Activated CD8-positive, alpha-beta memory T cell treated with anti-CD3 and anti-CD28 coated beads, Interleukin-2, amount 50 U/mL, for 1 hour (primary cell): ENCODE results near the gene TTC39A.

ENCODE experiments used
- DNase-seq: peaks from one replicate; pipeline ENCODE4 v3.0.0-alpha.2; 2020; ENCODE audit errors: extremely low read depth

Gene TTC39A

GRCh38 chr1:51297401-51298321 lies 32.7 kb downstream of the TTC39A start:
- DNase-seq, result no peak

DNA sequence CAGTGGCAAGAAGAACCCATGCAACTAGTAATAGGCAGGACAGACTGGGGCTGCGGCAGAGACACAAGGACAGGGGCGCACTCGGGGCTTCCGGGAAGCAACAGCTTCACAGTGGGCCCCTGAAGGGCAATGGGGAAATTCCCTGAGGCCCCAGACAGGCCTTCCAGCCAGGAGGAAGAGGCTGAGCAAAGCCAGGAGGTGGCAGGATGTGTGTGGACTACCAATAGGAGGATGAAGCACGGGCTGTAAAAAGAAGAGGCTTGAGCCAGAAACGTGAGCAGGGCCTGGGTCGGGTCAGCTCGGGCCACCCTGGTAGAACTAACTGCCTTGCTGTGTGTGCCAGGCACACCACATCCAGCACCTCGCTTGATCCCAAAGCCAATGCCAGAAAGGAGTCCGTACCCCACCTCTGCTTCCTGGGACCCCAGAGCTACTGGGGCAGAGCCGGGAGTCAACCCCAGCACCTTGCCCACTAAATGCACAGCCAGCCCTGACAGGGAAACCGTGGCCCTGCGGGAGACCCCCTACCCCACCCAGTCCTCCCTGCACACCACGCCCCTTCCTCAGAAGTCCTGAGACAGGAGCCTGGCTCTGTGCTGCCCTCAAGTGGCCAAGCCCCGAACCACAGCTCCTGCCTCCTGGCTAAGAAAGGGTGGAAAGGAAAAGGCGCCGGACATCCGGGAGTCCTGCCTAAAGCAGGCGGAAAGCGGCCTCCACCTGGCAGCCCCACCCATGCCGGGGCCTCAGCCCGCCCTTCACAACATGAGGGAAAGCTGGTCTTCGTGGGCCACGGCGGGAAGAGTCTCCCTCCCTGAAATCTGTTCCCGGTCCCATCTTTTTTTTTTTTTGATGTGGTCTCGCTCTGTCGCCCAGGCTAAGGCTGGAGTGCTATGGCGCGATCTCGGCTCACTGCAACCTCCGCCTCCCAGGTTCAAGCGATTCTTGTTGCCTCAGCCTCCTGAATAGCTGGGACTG lies 33.7 kb downstream of the TTC39A start:
- peak; percentile 16 for DNase-seq

DNA sequence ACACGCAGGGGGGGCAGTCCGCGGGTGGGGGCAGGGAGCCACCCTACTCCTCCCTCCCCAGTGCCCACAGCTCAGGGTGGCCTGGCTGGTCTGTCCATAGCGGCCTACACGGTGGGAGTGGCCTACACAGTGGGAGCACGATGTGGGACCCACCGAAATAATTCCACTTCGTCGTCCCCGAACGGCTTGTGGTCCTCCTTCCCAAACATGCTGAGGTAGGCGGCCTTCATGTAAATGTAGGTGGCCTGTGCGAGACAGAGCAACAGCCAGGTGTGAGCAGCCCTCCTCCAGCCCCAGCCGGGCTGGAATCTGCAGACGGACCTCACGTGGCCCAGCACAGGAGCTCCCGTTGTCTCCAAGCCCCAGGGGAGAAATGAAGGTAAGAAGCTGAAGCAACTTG lies 34.4 kb downstream of the TTC39A start:
- DNase-seq, result no peak

GRCh38 chr1:51294566-51295184 lies 35.7 kb downstream of the TTC39A start:
- DNase-seq, result no peak

GRCh38 chr1:51293898-51294515 lies 36.4 kb downstream of the TTC39A start:
- no peak for DNase-seq

DNA sequence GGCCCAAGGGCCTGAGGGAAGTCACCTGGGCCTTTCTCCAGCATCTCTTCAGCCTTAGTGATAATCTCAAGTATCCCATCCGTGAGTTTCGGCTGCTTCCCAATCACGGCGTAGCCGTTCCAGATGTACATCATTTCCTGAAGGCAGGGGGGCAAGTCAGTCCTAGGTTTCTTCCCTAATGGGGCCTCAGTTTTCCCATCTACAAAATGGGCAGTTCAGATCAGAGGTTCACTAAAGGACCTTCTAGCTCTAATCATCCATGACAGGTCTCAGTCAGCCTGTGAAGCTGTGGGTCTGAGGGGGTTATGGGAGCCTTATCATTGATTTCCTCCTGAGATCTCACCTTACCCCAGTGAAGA lies 39.9 kb downstream of the TTC39A start:
- no peak for DNase-seq

- DNase-seq, result no peak
Observed at GRCh38 chr1:51289676-51290488, 40.5 kb downstream of the TTC39A start.

- DNase-seq, result no peak
Observed at GRCh38 chr1:51288578-51288977, 41.8 kb downstream of the TTC39A start.

GRCh38 chr1:51287966-51288365 lies 42.4 kb downstream of the TTC39A start:
- DNase-seq, result no peak

DNA sequence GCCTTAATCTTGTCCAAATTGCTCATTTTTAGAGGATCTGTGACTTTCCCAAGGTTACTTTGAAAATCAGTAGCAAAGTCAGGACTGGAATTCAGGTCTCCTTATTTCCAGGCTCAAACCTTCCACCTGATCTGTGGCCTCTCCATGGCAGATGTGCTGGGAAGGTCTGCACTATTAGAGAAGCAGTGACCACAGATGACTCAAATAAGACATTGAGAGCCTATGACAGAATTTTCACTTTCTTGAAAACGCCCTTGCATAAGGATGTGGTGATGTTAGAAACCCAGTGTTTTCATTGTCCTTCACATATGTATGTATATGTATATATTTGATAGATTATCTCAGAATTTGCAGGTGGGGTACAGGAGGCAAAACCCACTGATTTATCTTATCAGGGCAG lies 45.3 kb downstream of the TTC39A start:
- no peak for DNase-seq

GRCh38 chr1:51284487-51284954 lies 45.8 kb downstream of the TTC39A start:
- DNase-seq, result no peak

GRCh38 chr1:51283979-51284378 lies 46.4 kb downstream of the TTC39A start:
- no peak for DNase-seq

GRCh38 chr1:51282605-51283004 lies 47.8 kb downstream of the TTC39A start:
- DNase-seq, result no peak

DNA sequence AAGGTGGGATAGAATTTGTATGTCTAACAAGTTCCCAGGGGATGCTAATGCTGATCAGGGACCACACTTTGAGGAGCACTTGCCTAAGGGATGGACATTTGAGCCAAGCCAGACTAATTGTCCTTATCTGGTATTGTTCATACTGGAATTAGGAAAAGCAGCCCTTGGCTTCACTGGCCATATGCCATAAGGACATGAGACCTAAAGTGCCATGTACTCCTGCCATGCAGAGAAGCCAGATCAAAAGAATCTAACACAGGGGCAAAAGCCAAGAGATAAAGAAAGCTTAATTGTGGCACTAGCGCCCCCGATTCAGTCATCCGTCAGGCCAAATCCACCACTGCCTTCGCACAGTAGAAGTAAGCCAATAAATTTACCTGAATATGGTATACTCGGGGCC lies 48.6 kb downstream of the TTC39A start:
- no peak for DNase-seq

DNA sequence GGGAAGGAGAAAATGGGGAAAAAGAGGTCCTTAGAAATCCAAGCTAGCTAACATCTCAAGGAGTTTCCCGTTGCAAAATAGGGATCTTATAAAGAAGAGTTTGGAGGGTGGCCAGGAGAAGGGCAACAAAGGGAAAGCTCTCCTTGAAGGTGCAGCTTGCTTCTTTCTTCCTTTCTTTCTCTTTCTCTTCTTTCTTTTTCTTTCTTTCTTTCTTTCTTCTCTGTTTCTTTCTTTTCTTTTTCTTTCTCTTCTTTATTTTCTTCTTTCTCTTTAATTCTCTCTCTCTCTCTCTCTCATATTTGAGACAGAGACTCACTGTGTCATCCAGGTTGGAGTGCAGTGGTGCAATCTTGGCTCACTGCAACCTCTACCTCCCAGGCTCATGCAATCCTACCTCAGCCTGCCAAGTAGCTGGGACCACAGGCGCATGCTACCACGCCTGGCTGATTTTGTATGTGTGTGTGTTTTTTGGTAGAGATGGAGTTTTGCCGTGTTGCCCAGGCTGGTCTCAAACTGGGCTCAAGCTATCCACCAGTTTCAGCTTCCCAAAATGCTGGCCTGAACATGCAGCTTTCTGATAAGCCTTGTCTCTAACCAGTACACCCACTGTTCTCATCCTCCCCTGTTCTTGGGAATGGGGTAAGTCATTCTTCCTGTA lies 49.9 kb downstream of the TTC39A start:
- no peak for DNase-seq

DNA sequence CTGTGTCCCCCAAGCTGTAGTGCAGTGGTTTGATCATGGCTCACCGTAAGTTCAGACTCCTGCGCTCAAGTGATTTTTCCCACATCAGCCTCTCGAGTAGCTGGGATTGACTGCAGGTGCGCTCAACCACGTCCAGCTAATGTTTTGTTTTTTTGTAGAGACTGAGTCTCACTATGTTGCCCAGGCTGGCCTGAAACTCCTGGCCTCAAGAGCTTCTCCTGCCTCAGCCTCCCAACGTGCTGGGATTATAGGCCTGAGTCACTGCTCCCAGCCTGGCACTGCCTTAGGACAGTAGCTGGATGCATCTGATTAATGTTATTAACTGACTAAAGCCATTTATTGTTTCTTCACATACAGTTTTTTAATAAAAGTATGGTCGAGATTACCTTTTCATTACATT lies 54.1 kb downstream of the TTC39A start:
- DNase-seq, result no peak

DNA sequence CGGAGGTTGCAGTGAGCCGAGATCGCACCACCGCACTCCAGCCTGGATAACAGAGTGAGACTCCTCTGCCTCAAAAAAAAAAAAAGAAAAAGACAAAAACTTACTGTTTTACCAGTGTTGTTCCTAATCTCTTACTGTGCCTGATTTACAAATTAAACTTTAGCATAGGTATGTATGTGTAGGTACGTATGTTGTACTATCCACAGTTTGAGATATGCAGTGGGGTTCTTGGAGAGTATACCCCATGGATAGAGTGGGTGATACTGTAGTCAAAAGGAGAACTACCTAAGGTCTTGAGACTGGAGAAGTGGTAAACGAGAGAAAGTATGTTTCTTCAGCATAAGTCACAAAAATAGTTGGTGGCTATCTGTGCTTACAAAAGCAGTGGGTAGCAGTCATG lies 55.7 kb downstream of the TTC39A start:
- DNase-seq, result no peak

DNA sequence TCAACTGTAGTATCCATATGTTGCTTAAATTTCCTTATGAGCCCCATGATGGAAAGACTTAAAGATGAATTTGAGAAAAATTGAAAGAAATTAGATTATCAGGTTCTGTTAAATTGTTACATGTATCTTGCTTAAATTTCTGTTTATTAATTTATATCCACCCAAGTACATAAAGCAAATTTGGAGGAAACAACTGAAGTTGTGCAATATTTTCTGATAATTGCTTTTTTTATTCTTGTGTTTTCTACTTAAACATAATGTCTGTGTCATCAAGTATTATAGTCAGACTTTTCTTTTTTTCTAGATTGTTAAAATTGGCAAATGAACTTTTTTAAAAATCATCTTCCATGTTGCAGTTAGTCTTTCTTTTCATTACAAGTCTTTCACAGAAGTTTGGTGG lies 57.4 kb downstream of the TTC39A start:
- no peak for DNase-seq

GRCh38 chr1:51270751-51271150 lies 59.6 kb downstream of the TTC39A start:
- no peak for DNase-seq

GRCh38 chr1:51268634-51269033 lies 61.7 kb downstream of the TTC39A start:
- DNase-seq, result no peak
